Prostate gland (tissue), 2 donors: ENCODE measurements around the gene AURKA. TPM values are rescaled to one million over a fixed set of nuclear protein-coding genes. Genes with fewer than 3 reads are reported as not detected.

Experiments used
- DNase-seq: peaks from one replicate; pipeline ENCODE4 v3.0.0-alpha.2; 2019; ENCODE audit warnings: low spot score
- H3K27ac ChIP-seq, 2 donors: fragments of 200-600 bp; sonication (generic); 2 replicates each; pipeline ENCODE4 v1.5.1; 2017 to 2019
- H3K27me3 ChIP-seq: fragments of 200-600 bp; sonication (generic); replicated peaks from 2 replicates; pipeline ENCODE4 v1.5.1; 2019; ENCODE audit not compliant: insufficient read depth
- H3K36me3 ChIP-seq, 2 donors: fragments of 200-600 bp; sonication (generic); 1 replicate in 1 of 2; 2 replicates in 1 of 2; pipeline versions ENCODE4 v1.5.1 to v1.8.1; 2017 to 2019
- H3K4me1 ChIP-seq: fragments of 200-600 bp; sonication (generic); replicated peaks from 2 replicates; pipeline ENCODE4 v1.5.1; 2019
- H3K4me3 ChIP-seq, 2 donors: fragments of 200-600 bp; sonication (generic); 2 replicates each; pipeline ENCODE4 v1.5.1; 2017 to 2019
- H3K9me3 ChIP-seq: fragments of 200-600 bp; sonication (generic); 2 replicates; pipeline ENCODE4 v1.5.1; 2017
- POLR2A ChIP-seq: fragments of 450-650 bp; IDR thresholded peaks from one replicate; pipeline ENCODE4 v1.6.1; 2016; ENCODE audit warnings: antibody characterized with exemption, mild to moderate bottlenecking
- POLR2AphosphoS5 ChIP-seq: sonication (generic); formaldehyde crosslinking; IDR thresholded peaks from one replicate; pipeline ENCODE4 v1.6.1; 2017; ENCODE audit warnings: antibody characterized with exemption
- WGBS: methylation state at CpG from one replicate; pipeline ENCODE4 v1.1.5; 2018; 5-methylcytosine and 5-hydroxymethylcytosine counted together
- intact Hi-C: fragments of 100-400 bp; cut with DNase I; formaldehyde crosslinking; loops from one replicate; pipeline ENCODE4 v1.14.2; 2022
- total RNA-seq, 2 donors: library from RNA; depleted of rRNA; stranded (reverse); fragments of >200 nt; gene quantifications; one replicate each; pipeline ENCODE4 v1.1.0, GENCODE V29; 2016
- TF ChIP-seq, protein P1 (sequence below), 4 experiments: fragments of 200-600 bp in 2 of 4; fragments of 450-650 bp in 2 of 4; sonication (generic) in 2 of 4; IDR thresholded peaks; 1 replicate in 3 of 4; 2 replicates in 1 of 4; pipeline ENCODE4 v1.5.1; 2016 to 2019; ENCODE audit warnings: antibody characterized with exemption in 4 of 4, mild to moderate bottlenecking in 2 of 4, moderate library complexity in 2 of 4

AURKA gene
- total RNA-seq, 2 donors from 2014 or later, result 2.6 to 9.9 TPM

DNA sequence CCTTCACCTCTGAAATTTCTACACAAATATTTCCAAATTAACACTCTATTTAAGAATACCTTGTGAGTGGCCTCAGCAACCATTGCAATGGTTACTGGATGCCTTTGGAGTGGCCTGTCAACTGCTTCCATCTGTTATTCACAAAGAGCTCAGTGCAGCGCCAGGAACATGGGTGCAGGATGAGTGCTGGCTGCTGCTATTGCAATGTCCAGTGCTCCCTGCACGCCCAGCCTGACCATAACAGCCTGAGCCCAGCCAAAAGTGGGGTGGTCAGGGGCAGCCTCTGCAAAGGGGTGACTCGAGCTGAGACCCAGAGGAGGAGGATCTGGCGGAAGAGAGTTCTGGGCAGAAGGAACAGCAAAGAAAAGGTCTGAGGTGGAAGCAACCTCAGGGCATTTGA is 38.4 kb upstream of the AURKA start:
- H3K27ac ChIP-seq, result no peak overlapping the region
- no peaks in the 10 kb centered on the region for H3K27me3 ChIP-seq
- TF ChIP-seq, protein P1, sequence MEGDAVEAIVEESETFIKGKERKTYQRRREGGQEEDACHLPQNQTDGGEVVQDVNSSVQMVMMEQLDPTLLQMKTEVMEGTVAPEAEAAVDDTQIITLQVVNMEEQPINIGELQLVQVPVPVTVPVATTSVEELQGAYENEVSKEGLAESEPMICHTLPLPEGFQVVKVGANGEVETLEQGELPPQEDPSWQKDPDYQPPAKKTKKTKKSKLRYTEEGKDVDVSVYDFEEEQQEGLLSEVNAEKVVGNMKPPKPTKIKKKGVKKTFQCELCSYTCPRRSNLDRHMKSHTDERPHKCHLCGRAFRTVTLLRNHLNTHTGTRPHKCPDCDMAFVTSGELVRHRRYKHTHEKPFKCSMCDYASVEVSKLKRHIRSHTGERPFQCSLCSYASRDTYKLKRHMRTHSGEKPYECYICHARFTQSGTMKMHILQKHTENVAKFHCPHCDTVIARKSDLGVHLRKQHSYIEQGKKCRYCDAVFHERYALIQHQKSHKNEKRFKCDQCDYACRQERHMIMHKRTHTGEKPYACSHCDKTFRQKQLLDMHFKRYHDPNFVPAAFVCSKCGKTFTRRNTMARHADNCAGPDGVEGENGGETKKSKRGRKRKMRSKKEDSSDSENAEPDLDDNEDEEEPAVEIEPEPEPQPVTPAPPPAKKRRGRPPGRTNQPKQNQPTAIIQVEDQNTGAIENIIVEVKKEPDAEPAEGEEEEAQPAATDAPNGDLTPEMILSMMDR (IDR thresholded peaks at IDR 0.05), result no peak
- TF ChIP-seq POLR2A (no peak), POLR2AphosphoS5 (no peak)
- no peak overlapping the region for H3K4me3 ChIP-seq
- H3K36me3 ChIP-seq, result no peaks in the 10 kb centered on the region
- no peak for DNase-seq
- H3K9me3 ChIP-seq, result no peaks in the 10 kb centered on the region
- intact Hi-C loops, result no loop called here
- WGBS, result 61% methylated on average over 4 of the region's 4 CpGs
- no peaks in the 10 kb centered on the region for H3K4me1 ChIP-seq

GRCh38 chr20:56429941-56430340 is 37.9 kb upstream of the AURKA start:
- Histone ChIP-seq H3K27ac (no peak overlapping the region), H3K27me3 (no peaks in the 10 kb centered on the region), H3K36me3 (no peaks in the 10 kb centered on the region), H3K4me1 (no peaks in the 10 kb centered on the region), H3K4me3 (no peak overlapping the region), H3K9me3 (no peaks in the 10 kb centered on the region)
- TF ChIP-seq POLR2A (no peak), POLR2AphosphoS5 (no peak)
- TF ChIP-seq, protein P1 (IDR thresholded peaks at IDR 0.05), result no peak
- 64% methylated on average over 4 of the region's 4 CpGs for WGBS
- intact Hi-C loops, result no loop called here
- DNase-seq, result no peak

GRCh38 chr20:56429502-56429901 is 37.5 kb upstream of the AURKA start:
- Histone ChIP-seq H3K4me1 (no peaks in the 10 kb centered on the region), H3K9me3 (no peaks in the 10 kb centered on the region), H3K4me3 (no peak overlapping the region), H3K27me3 (no peaks in the 10 kb centered on the region), H3K27ac (no peak overlapping the region), H3K36me3 (no peaks in the 10 kb centered on the region)
- DNase-seq, result no peak
- TF ChIP-seq POLR2AphosphoS5 (no peak), POLR2A (no peak)
- TF ChIP-seq, protein P1 (IDR thresholded peaks at IDR 0.05), result no peak
- 78% methylated on average over 6 of the region's 6 CpGs for WGBS
- intact Hi-C loops, result no loop called here

- 74% methylated on average over 8 of the region's 8 CpGs for WGBS
- DNase-seq, result no peak
- no peaks in the 10 kb centered on the region for H3K36me3 ChIP-seq
These were observed 36.9 kb upstream of the AURKA start for GRCh38 chr20:56428881-56429280.

GRCh38 chr20:56428410-56428809 is 36.4 kb upstream of the AURKA start:
- Histone ChIP-seq H3K27ac (no peak overlapping the region), H3K36me3 (no peaks in the 10 kb centered on the region), H3K9me3 (no peaks in the 10 kb centered on the region), H3K4me1 (no peaks in the 10 kb centered on the region), H3K27me3 (no peaks in the 10 kb centered on the region), H3K4me3 (no peak overlapping the region)
- TF ChIP-seq POLR2AphosphoS5 (no peak), POLR2A (no peak)
- TF ChIP-seq, protein P1 (IDR thresholded peaks at IDR 0.05), result no peak
- DNase-seq, result no peak
- intact Hi-C loops, result no loop called here
- 93% methylated on average over 5 of the region's 5 CpGs for WGBS

More at GRCh38 chr20:56428881-56429280, 36.9 kb upstream of the AURKA start:
- no peaks in the 10 kb centered on the region for H3K4me1 ChIP-seq
- H3K27me3 ChIP-seq, result no peaks in the 10 kb centered on the region
- H3K4me3 ChIP-seq, result no peak overlapping the region
- no peaks in the 10 kb centered on the region for H3K9me3 ChIP-seq
- intact Hi-C loops, result no loop called here
- TF ChIP-seq POLR2A (no peak), POLR2AphosphoS5 (no peak)
- TF ChIP-seq, protein P1 (IDR thresholded peaks at IDR 0.05), result no peak
- H3K27ac ChIP-seq, result no peak overlapping the region
